GM12801 (cell line): ENCODE data around the gene KANK2.

ENCODE experiments used
- CTCF ChIP-seq: IDR thresholded peaks from one replicate; pipeline ENCODE4 v1.5.1; 2011; ENCODE audit warnings: control low read depth; ENCODE audit not compliant: insufficient read length; ENCODE audit errors: extremely low read depth

KANK2 gene

GRCh38 chr19:11152318-11153062 is 44.9 kb downstream of the KANK2 start:
- TF ChIP-seq CTCF: no peak

- TF ChIP-seq CTCF: no peak
Observed at GRCh38 chr19:11151181-11151580, 46.2 kb downstream of the KANK2 start.

GRCh38 chr19:11148001-11148400 is 49.3 kb downstream of the KANK2 start:
- no peak for TF ChIP-seq CTCF

- TF ChIP-seq CTCF: no peak
Observed at GRCh38 chr19:11145536-11145924, 51.8 kb downstream of the KANK2 start.

- TF ChIP-seq CTCF: no peak
Observed at GRCh38 chr19:11142528-11143171, 54.7 kb downstream of the KANK2 start.

GRCh38 chr19:11141937-11142527 is 55.3 kb downstream of the KANK2 start:
- no peak for TF ChIP-seq CTCF

- TF ChIP-seq CTCF: no peak
Observed at GRCh38 chr19:11140896-11141295, 56.4 kb downstream of the KANK2 start.
